ENCODE data around the gene PCBP1. TPM values are rescaled to one million over a fixed set of nuclear protein-coding genes. Genes with fewer than 3 reads are reported as not detected.
"Not testable (repeated sequence)": the region's sequence is repeated elsewhere in the genome, so short reads cannot be mapped to it uniquely, and the experiment has no call there.

PCBP1 gene
- total RNA-seq, 4 donors from 2014 or later: 117 to 222 (median 167) TPM

DNA sequence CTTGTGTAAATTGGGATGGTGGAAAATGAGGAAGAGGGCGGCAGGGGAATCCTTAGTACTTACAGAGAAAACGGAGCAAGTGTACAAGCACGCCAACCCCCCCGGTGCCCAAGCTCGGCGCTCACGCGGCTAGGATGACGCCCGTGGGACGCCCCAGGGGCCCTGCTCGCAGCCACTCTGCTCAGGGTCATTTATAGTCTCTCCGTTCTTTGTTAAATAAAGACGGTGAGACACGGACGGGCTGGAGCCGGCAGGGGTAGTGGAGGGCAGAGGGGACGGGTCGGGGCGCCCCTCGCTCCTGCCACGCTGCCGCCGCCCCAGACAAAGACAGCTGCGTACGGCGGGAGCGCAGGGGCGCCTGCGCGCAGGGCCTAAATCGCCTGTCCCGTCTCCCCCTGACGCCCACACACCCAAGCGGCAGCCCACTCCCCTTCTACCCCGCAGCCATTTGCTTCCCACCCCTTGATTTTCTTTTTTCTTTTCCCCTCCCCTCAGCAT, 37.8 kb downstream of the PCBP1 start:
- no peaks in the 10 kb centered on the region for H3K9me3 ChIP-seq
- peak overlapping the region; percentile 40 to 53 for H3K4me3 ChIP-seq
- no peaks in the 10 kb centered on the region for H3K27me3 ChIP-seq
- 0 to 1% methylated on average over 15 to 30 of the region's 36 CpGs for WGBS, 2 donors (ENCODE audit: low coverage in 1 of 2)
- no peaks in the 10 kb centered on the region for H3K36me3 ChIP-seq
- TF ChIP-seq EP300 (IDR thresholded peaks at IDR 0.05) (no peak), POLR2A (IDR thresholded peaks at IDR 0.05) (peak in 1 of 2 donors; percentile 38), POLR2AphosphoS5 (IDR thresholded peaks at IDR 0.05) (peak; percentile 27)
- TF ChIP-seq, protein P1, sequence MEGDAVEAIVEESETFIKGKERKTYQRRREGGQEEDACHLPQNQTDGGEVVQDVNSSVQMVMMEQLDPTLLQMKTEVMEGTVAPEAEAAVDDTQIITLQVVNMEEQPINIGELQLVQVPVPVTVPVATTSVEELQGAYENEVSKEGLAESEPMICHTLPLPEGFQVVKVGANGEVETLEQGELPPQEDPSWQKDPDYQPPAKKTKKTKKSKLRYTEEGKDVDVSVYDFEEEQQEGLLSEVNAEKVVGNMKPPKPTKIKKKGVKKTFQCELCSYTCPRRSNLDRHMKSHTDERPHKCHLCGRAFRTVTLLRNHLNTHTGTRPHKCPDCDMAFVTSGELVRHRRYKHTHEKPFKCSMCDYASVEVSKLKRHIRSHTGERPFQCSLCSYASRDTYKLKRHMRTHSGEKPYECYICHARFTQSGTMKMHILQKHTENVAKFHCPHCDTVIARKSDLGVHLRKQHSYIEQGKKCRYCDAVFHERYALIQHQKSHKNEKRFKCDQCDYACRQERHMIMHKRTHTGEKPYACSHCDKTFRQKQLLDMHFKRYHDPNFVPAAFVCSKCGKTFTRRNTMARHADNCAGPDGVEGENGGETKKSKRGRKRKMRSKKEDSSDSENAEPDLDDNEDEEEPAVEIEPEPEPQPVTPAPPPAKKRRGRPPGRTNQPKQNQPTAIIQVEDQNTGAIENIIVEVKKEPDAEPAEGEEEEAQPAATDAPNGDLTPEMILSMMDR (IDR thresholded peaks at IDR 0.05): no peak
- peak; percentile 57 for ATAC-seq
- peak overlapping the region; percentile 86 to 98 (median 94) for H3K27ac ChIP-seq
- peaks cover 0 to 18% (median 12%) of the 10 kb centered on the region in 3 donors for H3K4me1 ChIP-seq

DNA sequence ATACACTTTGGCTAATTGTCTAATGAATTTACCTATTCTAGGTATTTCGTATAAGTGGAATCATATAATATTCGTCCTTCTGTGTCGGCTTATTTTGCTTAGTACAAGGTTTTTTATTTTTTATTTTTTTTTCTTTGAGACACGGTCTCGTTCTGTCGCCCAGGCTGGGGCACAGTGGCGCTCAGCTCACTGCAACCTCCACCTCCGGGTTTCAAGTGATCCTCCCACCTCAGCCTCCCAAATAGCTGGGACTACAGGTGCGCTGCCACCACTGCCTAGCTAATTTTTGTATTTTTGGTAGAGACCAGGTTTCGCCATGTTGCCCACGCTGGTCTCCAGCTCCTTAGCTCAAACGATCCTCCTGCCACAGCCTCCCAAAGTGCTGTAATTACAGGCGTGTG, 38.2 kb downstream of the PCBP1 start:
- Histone ChIP-seq H3K9me3 (no peaks in the 10 kb centered on the region), H3K27me3 (no peaks in the 10 kb centered on the region), H3K4me1 (peaks cover 0 to 19% (median 12%) of the 10 kb centered on the region in 3 donors), H3K4me3 (peak overlapping the region; percentile 40 to 53), H3K36me3 (no peaks in the 10 kb centered on the region), H3K27ac (peak overlapping the region; percentile 86 to 98 (median 94))
- no peak for TF ChIP-seq POLR2A (IDR thresholded peaks at IDR 0.05)
- 41 to 53% methylated on average over 10 to 11 of the region's 13 CpGs for WGBS, 2 donors (ENCODE audit: low coverage in 1 of 2)
- ATAC-seq: no peak

DNA sequence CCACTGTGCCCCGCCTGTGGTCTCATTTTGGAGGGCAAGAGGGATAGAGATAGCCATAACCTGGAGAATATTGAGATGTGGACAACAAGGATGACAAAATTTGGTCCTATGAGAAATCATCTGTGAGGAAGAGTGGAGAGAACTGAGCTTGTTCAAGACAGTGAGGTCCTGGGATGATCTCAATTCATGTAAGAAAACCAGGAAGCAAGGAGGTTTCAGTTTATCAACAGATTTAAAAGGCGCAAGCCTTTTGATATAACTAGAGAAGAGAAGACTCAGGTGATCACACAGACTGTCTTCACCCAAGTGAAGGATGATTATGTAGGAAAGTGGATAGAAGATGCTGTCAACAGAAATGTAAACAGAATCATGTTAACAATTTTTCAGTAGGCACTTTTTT, 39.1 kb downstream of the PCBP1 start:
- no peak for ATAC-seq
- Histone ChIP-seq H3K27ac (peak overlapping the region in 1 of 4 donors; percentile 86), H3K36me3 (no peaks in the 10 kb centered on the region), H3K4me1 (peaks cover 0 to 28% (median 14%) of the 10 kb centered on the region in 3 donors), H3K4me3 (no peak overlapping the region), H3K9me3 (no peaks in the 10 kb centered on the region), H3K27me3 (no peaks in the 10 kb centered on the region)
- 86 to 92% methylated on average over 1 of the region's 2 CpGs for WGBS, 2 donors (ENCODE audit: low coverage in 1 of 2)
- no peak for TF ChIP-seq POLR2A (IDR thresholded peaks at IDR 0.05)
- TF ChIP-seq EP300 (IDR thresholded peaks at IDR 0.05): no peak
- no peak for TF ChIP-seq POLR2AphosphoS5 (IDR thresholded peaks at IDR 0.05)
- TF ChIP-seq, protein P1 (IDR thresholded peaks at IDR 0.05): no peak

DNA sequence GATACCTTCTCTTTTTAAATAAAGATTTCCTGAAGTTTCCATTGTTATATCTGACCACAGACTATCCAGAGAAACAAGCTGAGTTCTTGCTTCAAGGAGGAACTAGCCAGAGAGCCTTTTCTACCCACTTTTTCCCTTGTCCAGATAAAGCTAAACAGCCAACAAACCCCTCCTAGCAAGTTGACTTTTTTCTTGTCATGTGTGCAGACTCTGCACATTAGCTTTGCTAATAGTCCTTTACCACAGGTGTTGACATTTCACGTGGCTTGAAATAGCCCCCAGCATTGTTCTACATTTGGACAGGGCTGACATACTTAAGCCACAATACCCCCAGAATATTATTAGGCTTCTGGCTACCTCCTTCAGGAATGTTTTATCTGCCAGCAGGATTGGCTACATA, 40.7 kb downstream of the PCBP1 start:
- Histone ChIP-seq H3K27me3 (no peaks in the 10 kb centered on the region), H3K9me3 (no peaks in the 10 kb centered on the region), H3K4me1 (peaks cover 5 to 44% (median 24%) of the 10 kb centered on the region in 3 donors), H3K36me3 (no peaks in the 10 kb centered on the region), H3K27ac (no peak overlapping the region), H3K4me3 (no peak overlapping the region)
- WGBS, 2 donors (ENCODE audit: low coverage in 1 of 2): 44 to 67% methylated on average over 1 of the region's 1 CpG
- TF ChIP-seq EP300 (IDR thresholded peaks at IDR 0.05) (no peak), POLR2AphosphoS5 (IDR thresholded peaks at IDR 0.05) (no peak), POLR2A (IDR thresholded peaks at IDR 0.05) (no peak)
- TF ChIP-seq, protein P1 (IDR thresholded peaks at IDR 0.05): no peak
- no peak for ATAC-seq

DNA sequence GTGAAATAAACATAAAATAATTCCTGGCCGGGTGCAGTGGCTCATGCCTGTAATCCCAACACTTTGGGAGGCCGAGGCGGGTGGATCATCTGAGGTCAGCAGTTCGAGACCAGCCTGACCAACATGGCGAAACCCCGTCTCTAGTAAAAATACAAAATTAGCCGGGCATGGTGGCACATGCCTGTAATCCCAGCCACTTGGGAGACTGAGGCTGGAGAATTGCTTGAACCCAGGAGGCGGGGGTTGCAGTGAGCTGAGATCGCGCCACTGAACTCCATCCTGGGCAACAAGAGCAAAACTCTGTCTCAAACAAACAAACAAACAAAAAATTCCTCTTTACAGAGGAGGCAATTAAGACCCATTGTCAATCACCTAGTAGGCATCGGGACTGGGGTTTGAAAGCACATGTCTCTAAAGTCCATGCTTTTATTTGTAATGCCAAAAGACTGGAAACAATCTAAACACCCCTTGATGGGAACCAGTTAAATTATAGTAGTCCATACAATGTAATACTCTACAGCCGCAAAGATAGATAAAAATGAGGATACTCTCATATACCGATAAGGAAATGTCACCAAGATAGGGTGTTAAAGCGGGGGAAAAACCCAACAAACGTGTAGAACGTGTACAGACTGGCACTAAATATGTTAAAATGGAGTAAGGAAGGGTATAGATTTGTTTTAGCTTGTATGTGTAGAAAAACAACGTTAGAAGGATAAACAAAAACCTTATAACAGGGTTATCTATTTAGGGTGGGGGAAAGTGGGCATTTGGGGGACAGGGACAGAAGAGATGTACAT, 44.3 kb downstream of the PCBP1 start:
- ATAC-seq, H3K36me3 ChIP-seq, H3K27me3 ChIP-seq, H3K9me3 ChIP-seq: not testable (repeated sequence)
- Histone ChIP-seq H3K4me1 (peaks cover 10 to 56% (median 24%) of the 10 kb centered on the region in 3 donors), H3K27ac (peak overlapping the region; percentile 87 to 99 (median 92)), H3K4me3 (peak overlapping the region; percentile 44 to 45)
- 54 to 80% methylated on average over 9 of the region's 17 CpGs for WGBS, 2 donors (ENCODE audit: low coverage in 1 of 2)
